Measurements from ENCODE around the gene SLC66A2. TPM values are rescaled to one million over a fixed set of nuclear protein-coding genes. Genes with fewer than 3 reads are reported as not detected.

SLC66A2 gene
- total and polyA plus RNA-seq, 10 of the 15 experiments (the other 5 are each of a cell fraction or from before 2014, with no cell fraction given), result 0.69 to 42.5 (median 14.8) TPM

DNA sequence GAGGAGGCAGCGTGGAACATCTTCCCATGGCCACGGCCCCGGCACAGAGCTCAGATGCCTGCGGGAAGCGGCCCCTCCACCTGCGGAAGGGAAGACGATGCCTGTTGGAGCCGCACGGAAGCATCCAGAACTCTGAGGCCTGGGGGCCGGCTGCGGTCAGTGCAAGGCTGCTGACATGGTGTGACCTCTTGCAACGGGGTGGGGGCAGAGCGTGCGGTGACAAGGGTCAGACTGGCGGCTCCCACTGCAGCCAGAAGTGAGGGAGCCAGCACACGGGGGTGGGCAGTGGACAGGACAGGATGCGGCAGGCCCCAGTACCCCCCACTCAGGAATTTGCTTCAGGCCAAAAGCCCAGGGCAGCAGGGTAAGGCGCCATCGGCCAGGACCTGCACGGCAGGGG is 48.8 kb downstream of the SLC66A2 start (continued):
- TF ChIP-seq ZBTB4 (CRISPR knock-in tag; IDR thresholded peaks at IDR 0.05), result no peak

DNA sequence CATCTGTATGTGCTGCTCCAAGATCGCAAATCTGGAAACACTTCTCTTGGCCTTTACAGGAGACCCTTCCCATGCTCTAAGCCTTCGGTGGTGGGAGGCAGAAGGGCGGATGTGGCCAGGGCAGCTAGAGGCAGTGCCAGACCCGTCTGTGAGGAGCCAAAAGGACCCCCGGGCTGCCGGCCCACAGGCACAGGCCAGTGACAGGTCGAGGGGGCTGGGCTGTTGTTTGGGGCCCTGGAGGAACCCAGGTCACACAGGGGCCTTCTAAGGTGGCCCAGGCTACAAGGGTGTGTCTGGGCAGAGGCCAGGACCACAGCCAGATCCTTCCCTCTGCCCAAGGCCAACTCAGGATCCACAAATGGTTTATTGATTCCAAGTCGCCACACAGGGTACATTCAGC is 49.4 kb downstream of the SLC66A2 start:
- in situ Hi-C loops (cut with MboI), result no loop called here
- FAIRE-seq (no peak), ATAC-seq (no peak), DNase-seq (ENCODE audit: low read depth, low spot score) (no peak)
- Histone ChIP-seq H3K9me3 (replicated peaks; ENCODE audit: control insufficient read depth, insufficient read depth, low read length) (peaks cover 7% of the 10 kb centered on the region; the same call in 1 of the 3 replicates), H3K79me2 (ENCODE audit: control insufficient read depth, insufficient read depth, low read length) (no peaks in the 10 kb centered on the region), H3K36me3 (ENCODE audit: control insufficient read depth in 2 of 2, insufficient read depth in 2 of 2, low read length in 1 of 2) (peaks cover 0 to 8% of the 10 kb centered on the region in 2 experiments; a peak in 2 of 4 replicates), H3K9ac (ENCODE audit: control insufficient read depth, insufficient read depth, low read length) (no peak overlapping the region), H3K4me1 (ENCODE audit: control insufficient read depth, insufficient read depth, low read length) (peaks cover 3% of the 10 kb centered on the region; the same call in 1 of the 2 replicates), H2AFZ (ENCODE audit: control insufficient read depth, low read depth, low read length) (no peak overlapping the region), H3K27ac (ENCODE audit: control insufficient read depth, insufficient read depth) (no peak overlapping the region), H3K4me3 (no peak overlapping the region), H3K27me3 (replicated peaks in 1 of 2; ENCODE audit: control insufficient read depth in 2 of 2, insufficient read depth in 2 of 2, low read length in 1 of 2) (no peaks in the 10 kb centered on the region), H3K4me2 (ENCODE audit: control insufficient read depth, insufficient read depth) (no peak overlapping the region), H4K20me1 (ENCODE audit: control insufficient read depth, insufficient read depth) (no peaks in the 10 kb centered on the region)
- intact Hi-C loops (cut with micrococcal nuclease; ENCODE audit: unreplicated experiment), result no loop called here
- SMC1A ChIA-PET (ENCODE audit: uncharacterized antibody, unreplicated experiment), result no interaction called here
- CTCF ChIA-PET, result no interaction called here
- no TSS peak for BruUV-seq (replicated peaks)
- POLR2A ChIA-PET, result no interaction called here
- RAD21 ChIA-PET (ENCODE audit: unreplicated experiment), result no interaction called here
- WGBS (ENCODE audit: insufficient coverage, insufficient replicate concordance, low lambda C conversion rate, missing lambda C conversion rate), result 90% methylated on average over 8 of the region's 8 CpGs
- no peak for TF ChIP-seq PBX3 (IDR thresholded peaks at IDR 0.05; ENCODE audit: insufficient replicate concordance, low read depth, low read length)
- TF ChIP-seq BACH1 (IDR thresholded peaks at IDR 0.05; ENCODE audit: borderline replicate concordance), result no peak
- TF ChIP-seq, protein P1, sequence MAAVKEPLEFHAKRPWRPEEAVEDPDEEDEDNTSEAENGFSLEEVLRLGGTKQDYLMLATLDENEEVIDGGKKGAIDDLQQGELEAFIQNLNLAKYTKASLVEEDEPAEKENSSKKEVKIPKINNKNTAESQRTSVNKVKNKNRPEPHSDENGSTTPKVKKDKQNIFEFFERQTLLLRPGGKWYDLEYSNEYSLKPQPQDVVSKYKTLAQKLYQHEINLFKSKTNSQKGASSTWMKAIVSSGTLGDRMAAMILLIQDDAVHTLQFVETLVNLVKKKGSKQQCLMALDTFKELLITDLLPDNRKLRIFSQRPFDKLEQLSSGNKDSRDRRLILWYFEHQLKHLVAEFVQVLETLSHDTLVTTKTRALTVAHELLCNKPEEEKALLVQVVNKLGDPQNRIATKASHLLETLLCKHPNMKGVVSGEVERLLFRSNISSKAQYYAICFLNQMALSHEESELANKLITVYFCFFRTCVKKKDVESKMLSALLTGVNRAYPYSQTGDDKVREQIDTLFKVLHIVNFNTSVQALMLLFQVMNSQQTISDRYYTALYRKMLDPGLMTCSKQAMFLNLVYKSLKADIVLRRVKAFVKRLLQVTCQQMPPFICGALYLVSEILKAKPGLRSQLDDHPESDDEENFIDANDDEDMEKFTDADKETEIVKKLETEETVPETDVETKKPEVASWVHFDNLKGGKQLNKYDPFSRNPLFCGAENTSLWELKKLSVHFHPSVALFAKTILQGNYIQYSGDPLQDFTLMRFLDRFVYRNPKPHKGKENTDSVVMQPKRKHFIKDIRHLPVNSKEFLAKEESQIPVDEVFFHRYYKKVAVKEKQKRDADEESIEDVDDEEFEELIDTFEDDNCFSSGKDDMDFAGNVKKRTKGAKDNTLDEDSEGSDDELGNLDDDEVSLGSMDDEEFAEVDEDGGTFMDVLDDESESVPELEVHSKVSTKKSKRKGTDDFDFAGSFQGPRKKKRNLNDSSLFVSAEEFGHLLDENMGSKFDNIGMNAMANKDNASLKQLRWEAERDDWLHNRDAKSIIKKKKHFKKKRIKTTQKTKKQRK (IDR thresholded peaks at IDR 0.05; ENCODE audit: low read depth, low read length), result no peak
- no peak for TF ChIP-seq SMC3 (IDR thresholded peaks at IDR 0.05; ENCODE audit: borderline replicate concordance, low read length)
- no peak for TF ChIP-seq CBX5 (IDR thresholded peaks at IDR 0.05; ENCODE audit: low read depth)

Data from GM12878 (cell line).